B cell (primary cell): ENCODE results near the gene KIAA1328.

Experiments
- EZH2 ChIP-seq: IDR thresholded peaks from 2 replicates; pipeline ENCODE4 v1.6.1; 2012; ENCODE audit warnings: borderline replicate concordance, low read depth, mild to moderate bottlenecking, moderate library complexity, low read length; ENCODE audit not compliant: insufficient read depth, poor library complexity, severe bottlenecking
- TF ChIP-seq, protein P1 (sequence below): fragments of 200-600 bp; IDR thresholded peaks from one replicate; pipeline ENCODE4 v1.8.0; 2022; ENCODE audit warnings: antibody characterized with exemption, mild to moderate bottlenecking

- no peak for TF ChIP-seq EZH2
- TF ChIP-seq, protein P1, sequence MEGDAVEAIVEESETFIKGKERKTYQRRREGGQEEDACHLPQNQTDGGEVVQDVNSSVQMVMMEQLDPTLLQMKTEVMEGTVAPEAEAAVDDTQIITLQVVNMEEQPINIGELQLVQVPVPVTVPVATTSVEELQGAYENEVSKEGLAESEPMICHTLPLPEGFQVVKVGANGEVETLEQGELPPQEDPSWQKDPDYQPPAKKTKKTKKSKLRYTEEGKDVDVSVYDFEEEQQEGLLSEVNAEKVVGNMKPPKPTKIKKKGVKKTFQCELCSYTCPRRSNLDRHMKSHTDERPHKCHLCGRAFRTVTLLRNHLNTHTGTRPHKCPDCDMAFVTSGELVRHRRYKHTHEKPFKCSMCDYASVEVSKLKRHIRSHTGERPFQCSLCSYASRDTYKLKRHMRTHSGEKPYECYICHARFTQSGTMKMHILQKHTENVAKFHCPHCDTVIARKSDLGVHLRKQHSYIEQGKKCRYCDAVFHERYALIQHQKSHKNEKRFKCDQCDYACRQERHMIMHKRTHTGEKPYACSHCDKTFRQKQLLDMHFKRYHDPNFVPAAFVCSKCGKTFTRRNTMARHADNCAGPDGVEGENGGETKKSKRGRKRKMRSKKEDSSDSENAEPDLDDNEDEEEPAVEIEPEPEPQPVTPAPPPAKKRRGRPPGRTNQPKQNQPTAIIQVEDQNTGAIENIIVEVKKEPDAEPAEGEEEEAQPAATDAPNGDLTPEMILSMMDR = no peak
Measured at GRCh38 chr18:36821681-36822080, 7.2 kb upstream of the KIAA1328 start.
